ENCODE results near the gene MSLN.
"Not testable (repeated sequence)": the region's sequence is repeated elsewhere in the genome, so short reads cannot be mapped to it uniquely, and the experiment has no call there.

Gene MSLN

GRCh38 chr16:761625-762513 is 1.3 kb downstream of the MSLN start:
- DNase-seq: no peak

- DNase-seq: no peak
Measured at GRCh38 chr16:762595-763268, 2.2 kb downstream of the MSLN start.

GRCh38 chr16:763369-764183 is 3.0 kb downstream of the MSLN start:
- no peak for DNase-seq

GRCh38 chr16:764184-764750 is 3.7 kb downstream of the MSLN start:
- DNase-seq: no peak

GRCh38 chr16:764848-765487 is 4.4 kb downstream of the MSLN start:
- DNase-seq: no peak

GRCh38 chr16:765488-765865 is 4.9 kb downstream of the MSLN start:
- no peak for DNase-seq

GRCh38 chr16:766008-766819 is 5.7 kb downstream of the MSLN start:
- no peak for DNase-seq

GRCh38 chr16:766820-767640 is 6.5 kb downstream of the MSLN start:
- DNase-seq: no peak

- no peak for DNase-seq
Measured at GRCh38 chr16:767743-768235, 7.3 kb downstream of the MSLN start.

- DNase-seq: no peak
Measured at GRCh38 chr16:768428-768827, 7.9 kb downstream of the MSLN start.

- no peak for DNase-seq
Measured at GRCh38 chr16:769184-769784, 8.8 kb downstream of the MSLN start.

- no peak for DNase-seq
Measured at GRCh38 chr16:769934-770333, 9.4 kb downstream of the MSLN start.

GRCh38 chr16:770411-770810 is 9.9 kb downstream of the MSLN start:
- DNase-seq: no peak

- no peak for DNase-seq
Measured at GRCh38 chr16:772959-773358, 12.4 kb downstream of the MSLN start.

- no peak for DNase-seq
Measured at GRCh38 chr16:774086-775001, 13.8 kb downstream of the MSLN start.

GRCh38 chr16:775236-775796 is 14.8 kb downstream of the MSLN start:
- no peak for DNase-seq

GRCh38 chr16:776298-776697 is 15.8 kb downstream of the MSLN start:
- not testable (repeated sequence) for DNase-seq

- no peak for DNase-seq
Measured at GRCh38 chr16:776824-777223, 16.3 kb downstream of the MSLN start.

GRCh38 chr16:777826-778225 is 17.3 kb downstream of the MSLN start:
- DNase-seq: no peak
